Gastroesophageal sphincter (tissue), 3 donors: ENCODE measurements around the gene TXNIP.

ENCODE experiments used
- CTCF ChIP-seq, 4 experiments: fragments of 200-600 bp in 2 of 4; fragments of 450-650 bp in 2 of 4; sonication (generic) in 1 of 4; IDR thresholded peaks; one replicate each; pipeline ENCODE4 v1.5.1; 2017 to 2019; ENCODE audit warnings: antibody characterized with exemption in 4 of 4, mild to moderate bottlenecking in 2 of 4, moderate library complexity in 2 of 4
- EP300 ChIP-seq: sonication (generic); formaldehyde crosslinking; IDR thresholded peaks from one replicate; pipeline ENCODE4 v1.6.1; 2017; ENCODE audit warnings: antibody characterized with exemption, mild to moderate bottlenecking
- POLR2A ChIP-seq, 2 donors: fragments of 450-650 bp; IDR thresholded peaks; one replicate each; pipeline ENCODE4 v1.6.1; 2017; ENCODE audit warnings: antibody characterized with exemption in 2 of 2, mild to moderate bottlenecking in 2 of 2, moderate library complexity in 1 of 2

GRCh38 chr1:145979746-145980456 lies 16.5 kb downstream of the TXNIP start:
- TF ChIP-seq CTCF (IDR thresholded peaks at IDR 0.05) = no peak
- no peak for TF ChIP-seq POLR2A (IDR thresholded peaks at IDR 0.05)
- TF ChIP-seq EP300 = no peak
